Activated T-cell treated with anti-CD3 and anti-CD28 coated beads for 48 hours (primary cell): ENCODE results near the gene TTBK1.

Source experiments
- DNase-seq: peaks from one replicate; pipeline ENCODE4 v3.0.0-alpha.2; 2020; ENCODE audit warnings: low read depth

TTBK1 gene

GRCh38 chr6:43304882-43305281 lies 61.6 kb downstream of the TTBK1 start:
- DNase-seq: no peak

- no peak for DNase-seq
Measured at GRCh38 chr6:43306086-43306485, 62.8 kb downstream of the TTBK1 start.

GRCh38 chr6:43307451-43308100 lies 64.3 kb downstream of the TTBK1 start:
- no peak for DNase-seq

GRCh38 chr6:43308101-43308989 lies 65.1 kb downstream of the TTBK1 start, which contains the start of gene CRIP3:
Gene CRIP3 (minus strand): TSS chr6:43308826. CDS start chr6:43308792, 34 bp downstream.
- DNase-seq: peak; percentile 38

GRCh38 chr6:43308990-43309477 lies 65.8 kb downstream of the TTBK1 start:
- no peak for DNase-seq

- no peak for DNase-seq
Measured at GRCh38 chr6:43310134-43310533, 66.9 kb downstream of the TTBK1 start.

GRCh38 chr6:43310624-43311023 lies 67.3 kb downstream of the TTBK1 start:
- no peak for DNase-seq

- no peak for DNase-seq
Measured at GRCh38 chr6:43311666-43312065, 68.4 kb downstream of the TTBK1 start.

GRCh38 chr6:43313813-43314212 lies 70.5 kb downstream of the TTBK1 start:
- DNase-seq: no peak

GRCh38 chr6:43318011-43318410 lies 74.7 kb downstream of the TTBK1 start:
- DNase-seq: no peak

GRCh38 chr6:43325876-43326275 lies 82.6 kb downstream of the TTBK1 start:
- DNase-seq: no peak

GRCh38 chr6:43328528-43328927 lies 85.2 kb downstream of the TTBK1 start:
- DNase-seq: no peak

- no peak for DNase-seq
Measured at GRCh38 chr6:43331470-43331869, 88.2 kb downstream of the TTBK1 start.

GRCh38 chr6:43331891-43332290 lies 88.6 kb downstream of the TTBK1 start:
- no peak for DNase-seq

- DNase-seq: no peak
Measured at GRCh38 chr6:43334466-43335095, 91.3 kb downstream of the TTBK1 start.

- no peak for DNase-seq
Measured at GRCh38 chr6:43335469-43335868, 92.2 kb downstream of the TTBK1 start.

GRCh38 chr6:43336382-43336781 lies 93.1 kb downstream of the TTBK1 start:
- DNase-seq: no peak
